ENCODE results near the gene NR3C2. TPM values are rescaled to one million over a fixed set of nuclear protein-coding genes. Genes with fewer than 3 reads are reported as not detected.

The NR3C2 gene
- polyA plus RNA-seq, 1 of the 3 experiments (the other 2 are of a cell fraction), result 0.02 TPM

- H3K9ac ChIP-seq, result no peak overlapping the region
- H3K79me2 ChIP-seq (ENCODE audit: insufficient read depth), result no peaks in the 10 kb centered on the region
- H3K4me1 ChIP-seq (ENCODE audit: control insufficient read depth in 1 of 2, insufficient read depth in 2 of 2, low read depth in 1 of 2, low read length in 1 of 2), result peaks cover 0 to 9% of the 10 kb centered on the region in 2 experiments; a peak in 2 of 4 replicates
- H3K27ac ChIP-seq (ENCODE audit: low read depth in 2 of 2, low read length in 1 of 2), result no peak overlapping the region
- H3K27me3 ChIP-seq (ENCODE audit: insufficient read depth), result no peaks in the 10 kb centered on the region
- no peak for TF ChIP-seq RAD21 (IDR thresholded peaks at IDR 0.05; ENCODE audit: low read length)
- no peak for TF ChIP-seq TCF12 (IDR thresholded peaks at IDR 0.05)
- TF ChIP-seq RCOR1 (IDR thresholded peaks at IDR 0.05; ENCODE audit: low read length), result no peak
- TF ChIP-seq IRF3 (IDR thresholded peaks at IDR 0.05; ENCODE audit: low read depth, low read length), result no peak
- no peak for TF ChIP-seq FOXM1 (IDR thresholded peaks at IDR 0.05; ENCODE audit: low read depth)
- TF ChIP-seq TAF1 (IDR thresholded peaks at IDR 0.05; ENCODE audit: borderline replicate concordance, low read depth, low read length), result no peak
- no peak for TF ChIP-seq YY1 (IDR thresholded peaks at IDR 0.05; ENCODE audit: low read depth)
- TF ChIP-seq ZBTB33 (IDR thresholded peaks at IDR 0.05; ENCODE audit: borderline replicate concordance, low read depth), result no peak
- no peak for TF ChIP-seq RFX5 (IDR thresholded peaks at IDR 0.05; ENCODE audit: low read length)
- TF ChIP-seq RXRA (IDR thresholded peaks at IDR 0.05; ENCODE audit: borderline replicate concordance, low read depth), result no peak
- TF ChIP-seq FOSL2 (IDR thresholded peaks at IDR 0.05; ENCODE audit: borderline replicate concordance, low read depth), result no peak
- no peak for TF ChIP-seq NFIC (IDR thresholded peaks at IDR 0.05; ENCODE audit: borderline replicate concordance)
- TF ChIP-seq USF1 (IDR thresholded peaks at IDR 0.05; ENCODE audit: borderline replicate concordance, low read depth), result no peak
- no peak for TF ChIP-seq MEF2A (IDR thresholded peaks at IDR 0.05; ENCODE audit: borderline replicate concordance, low read depth)
- no peak for TF ChIP-seq CTCF (IDR thresholded peaks at IDR 0.05)
- no peak for TF ChIP-seq USF2 (IDR thresholded peaks at IDR 0.05; ENCODE audit: borderline replicate concordance, low read depth, low read length)
- TF ChIP-seq SIN3A (IDR thresholded peaks at IDR 0.05; ENCODE audit: borderline replicate concordance, low read depth, low read length), result no peak
- 42% methylated on average over 11 of the region's 11 CpGs for WGBS (ENCODE audit: low lambda C conversion rate)
- no peaks in the 10 kb centered on the region for H3K9me2 ChIP-seq
- no peak overlapping the region for H2AFZ ChIP-seq (ENCODE audit: low read depth)
- CTCF ChIA-PET, result interaction anchor here (1.1 to 1.2 kb wide), 2 partner anchors 33 to 44 kb away, joined by 3 read pairs; no protein-coding TSS in a partner anchor
- H3K4me3 ChIP-seq (ENCODE audit: low read depth in 2 of 2, low read length in 1 of 2), result no peak overlapping the region
- H4K20me1 ChIP-seq (ENCODE audit: insufficient read depth), result no peaks in the 10 kb centered on the region
- POLR2A ChIA-PET, result no interaction called here
- H3K36me3 ChIP-seq (replicated peaks in 1 of 2; ENCODE audit: control insufficient read depth in 1 of 2, insufficient read depth in 2 of 2, low read length in 1 of 2), result no peaks in the 10 kb centered on the region
- H3K9me3 ChIP-seq, result no peaks in the 10 kb centered on the region
- no peak overlapping the region for H3K4me2 ChIP-seq
- DNase-seq, result no peak
- H3F3A ChIP-seq (replicated peaks; ENCODE audit: insufficient read depth), result no peaks in the 10 kb centered on the region
These were observed 227.6 kb downstream of the NR3C2 start for GRCh38 chr4:148214529-148215166.

All from SK-N-SH (cell line).